IPS-11a (cell line): Measurements from ENCODE around the gene GOLGA6B.
"Not testable (repeated sequence)": the region's sequence is repeated elsewhere in the genome, so short reads cannot be mapped to it uniquely, and the experiment has no call there.

Experiments
- H3K4me3 ChIP-seq: one replicate; pipeline ENCODE4 v1.5.1; 2013; ENCODE audit warnings: low read depth, low read length, control low read depth

GOLGA6B gene

GRCh38 chr15:72665706-72666105 is 11.2 kb downstream of the GOLGA6B start:
- H3K4me3 ChIP-seq, result not testable (repeated sequence)

- H3K4me3 ChIP-seq, result not testable (repeated sequence)
These were observed 15.3 kb downstream of the GOLGA6B start for GRCh38 chr15:72669803-72670202.

- peak overlapping the region; percentile 20 for H3K4me3 ChIP-seq
These were observed 16.3 kb downstream of the GOLGA6B start for GRCh38 chr15:72670656-72671352.

- H3K4me3 ChIP-seq, result no peak overlapping the region
These were observed 17.0 kb downstream of the GOLGA6B start for GRCh38 chr15:72671525-72671924.

- no peak overlapping the region for H3K4me3 ChIP-seq
These were observed 22.3 kb downstream of the GOLGA6B start for GRCh38 chr15:72676838-72677237.

GRCh38 chr15:72680931-72681330 is 26.4 kb downstream of the GOLGA6B start:
- H3K4me3 ChIP-seq, result no peak overlapping the region

- H3K4me3 ChIP-seq, result no peak overlapping the region
These were observed 28.3 kb downstream of the GOLGA6B start for GRCh38 chr15:72682772-72683171.

GRCh38 chr15:72685301-72685924 is 30.9 kb downstream of the GOLGA6B start:
- peak overlapping the region; percentile 56 for H3K4me3 ChIP-seq

GRCh38 chr15:72685925-72686794 is 31.7 kb downstream of the GOLGA6B start, which contains the start of the genes BBS4 and HIGD2B:
Gene BBS4 (plus strand): TSS chr15:72686207. CDS start chr15:72686228, 21 bp downstream.
Gene HIGD2B (minus strand): TSS chr15:72686182. CDS start chr15:72676374, 9,808 bp downstream.
- H3K4me3 ChIP-seq, result peak within 1 kb of the TSS; percentile 56

GRCh38 chr15:72688697-72689096 is 34.2 kb downstream of the GOLGA6B start:
- no peak overlapping the region for H3K4me3 ChIP-seq

- H3K4me3 ChIP-seq, result no peak overlapping the region
These were observed 36.4 kb downstream of the GOLGA6B start for GRCh38 chr15:72690938-72691337.

GRCh38 chr15:72698938-72699337 is 44.4 kb downstream of the GOLGA6B start:
- no peak overlapping the region for H3K4me3 ChIP-seq

GRCh38 chr15:72700076-72700475 is 45.6 kb downstream of the GOLGA6B start:
- no peak overlapping the region for H3K4me3 ChIP-seq

- H3K4me3 ChIP-seq, result no peak overlapping the region
These were observed 51.8 kb downstream of the GOLGA6B start for GRCh38 chr15:72706266-72706665.

GRCh38 chr15:72708551-72709303 is 54.2 kb downstream of the GOLGA6B start:
- H3K4me3 ChIP-seq, result not testable (repeated sequence)
